K562 (cell line): Measurements from ENCODE around the gene ATP1A3. TPM values are rescaled to one million over a fixed set of nuclear protein-coding genes. Genes with fewer than 3 reads are reported as not detected.

ENCODE experiments used
- ATAC-seq: fragments of 200-7000 bp; cut with Tn5 transposase; 3 replicates; pipeline ENCODE4 v1.9.1; 2020; ENCODE audit warnings: moderate library complexity
- BruUV-seq: library from RNA; stranded (reverse); fragments of 400-500 nt; replicated peaks from 2 replicates; lab custom pipeline; 2021; lab: Mats Ljungman, UMichigan
- CTCF ChIA-PET: fragments of 300-600 bp; formaldehyde crosslinking; extraction: SDS; loops from one replicate; lab custom pipeline; 2021; ENCODE audit warnings: low intra/inter-chr PET ratio; lab: Yijun Ruan, JAX
- POLR2A ChIA-PET: fragments of 300-600, 350-650 bp; sonication (Branson Sonifier 250); formaldehyde crosslinking; extraction: SDS; loops from one replicate; lab custom pipeline; 2021; ENCODE audit warnings: antibody characterized with exemption, inconsistent platforms; lab: Yijun Ruan, JAX
- DNase-seq, 4 experiments: peaks; one replicate each; pipeline versions ENCODE4 v3.0.0 to v3.0.0-alpha.2; 2011 to 2018; ENCODE audit warnings: low spot score in 3 of 4, mixed read lengths in 3 of 4; ENCODE audit errors: extremely low read depth in 1 of 4
- FAIRE-seq: peaks from 2 replicates; lab custom pipeline; 2011; peaks lifted over from hg19 to GRCh38; lab: Jason Lieb, UNC
- H2AFZ ChIP-seq: 2 replicates; pipeline ENCODE4 v1.6.0; 2011; ENCODE audit warnings: low read depth, low read length, control low read depth, inconsistent platforms
- H3K27ac ChIP-seq: fragments of 200-600 bp; 3 replicates; pipeline ENCODE4 v1.8.0; 2011; ENCODE audit warnings: low read depth, mild to moderate bottlenecking, control low read depth, inconsistent platforms, low read length, moderate library complexity, mixed read lengths; ENCODE audit errors: extremely low read depth
- H3K27me3 ChIP-seq, 2 experiments: fragments of 300-600 bp in 1 of 2; 2 replicates in 1 of 2; 3 replicates in 1 of 2; pipeline versions ENCODE4 v1.6.0 to v1.8.0; 2011; ENCODE audit warnings: inconsistent platforms in 2 of 2, low read length in 2 of 2, mild to moderate bottlenecking in 1 of 2, mixed read lengths in 1 of 2, moderate library complexity in 1 of 2; ENCODE audit not compliant: control insufficient read depth in 2 of 2, insufficient read depth in 2 of 2
- H3K36me3 ChIP-seq: fragments of 300-600 bp; 3 replicates; pipeline ENCODE4 v1.8.0; 2011; ENCODE audit warnings: mild to moderate bottlenecking, low read length, inconsistent platforms; ENCODE audit not compliant: control insufficient read depth, insufficient read depth
- H3K4me1 ChIP-seq, 2 experiments: fragments of 200-600 bp in 1 of 2; replicated peaks in 1 of 2; 2 replicates in 1 of 2; 3 replicates in 1 of 2; pipeline versions ENCODE4 v1.5.1 to v1.8.0; 2011; ENCODE audit warnings: inconsistent platforms in 2 of 2, low read length in 2 of 2, mild to moderate bottlenecking in 1 of 2, mixed read lengths in 1 of 2, moderate library complexity in 1 of 2; ENCODE audit not compliant: control insufficient read depth in 2 of 2, insufficient read depth in 2 of 2
- H3K4me2 ChIP-seq: 2 replicates; pipeline ENCODE4 v1.6.1; 2011; ENCODE audit warnings: low read length, control low read depth, inconsistent platforms, mixed read lengths; ENCODE audit not compliant: insufficient read depth
- H3K4me3 ChIP-seq: fragments of 200-600 bp; sonication (generic), shearing (Covaris generic); 2 replicates; pipeline ENCODE4 v1.5.1; 2016; ENCODE audit warnings: control low read depth, inconsistent platforms
- H3K79me2 ChIP-seq: fragments of 200-600 bp; 3 replicates; pipeline ENCODE4 v1.8.0; 2011; ENCODE audit warnings: low read length, inconsistent platforms; ENCODE audit not compliant: control insufficient read depth, insufficient read depth
- H3K9ac ChIP-seq, 2 experiments: 2 replicates each; pipeline versions ENCODE4 v1.6.0 to v1.6.1; 2011; ENCODE audit warnings: low read depth in 2 of 2, low read length in 2 of 2, control low read depth in 1 of 2, inconsistent platforms in 1 of 2, mild to moderate bottlenecking in 1 of 2, mixed read lengths in 1 of 2; ENCODE audit not compliant: insufficient read depth in 1 of 2
- H3K9me1 ChIP-seq: one replicate; pipeline ENCODE4 v1.6.0; 2011; ENCODE audit warnings: inconsistent platforms, mild to moderate bottlenecking, low read length, moderate library complexity; ENCODE audit not compliant: control insufficient read depth, insufficient read depth
- H3K9me3 ChIP-seq: replicated peaks from 2 replicates; pipeline ENCODE4 v1.5.1; 2011; ENCODE audit warnings: low read depth, low read length, inconsistent platforms; ENCODE audit not compliant: control insufficient read depth, insufficient read depth
- H4K20me1 ChIP-seq: replicated peaks from 2 replicates; pipeline ENCODE4 v1.6.1; 2011; ENCODE audit warnings: low read length, inconsistent platforms, mixed read lengths; ENCODE audit not compliant: control insufficient read depth, insufficient read depth
- BRCA1 ChIP-seq, 2 experiments: fragments of 450-650 bp in 1 of 2; sonication (generic) in 1 of 2; formaldehyde crosslinking in 1 of 2; IDR thresholded peaks; 2 replicates each; pipeline versions ENCODE4 v1.5.0 to v1.6.1; 2017 to 2020; ENCODE audit warnings: mild to moderate bottlenecking in 1 of 2, missing genetic modification reagents in 1 of 2
- CXXC5 ChIP-seq: fragments of 250-450 bp; sonication (Bioruptor Pico); IDR thresholded peaks from 2 replicates; pipeline ENCODE4 v1.8.0; 2022; ENCODE audit warnings: inconsistent platforms, mild to moderate bottlenecking, moderate library complexity
- FOXK2 ChIP-seq, 2 experiments: fragments of 450-650 bp; IDR thresholded peaks in 1 of 2; conservative IDR thresholded peaks in 1 of 2; 2 replicates each; pipeline ENCODE4 v1.6.1; 2016; ENCODE audit warnings: low read depth in 2 of 2, mild to moderate bottlenecking in 1 of 2
- HDGF ChIP-seq: fragments of 450-650 bp; IDR thresholded peaks from 2 replicates; pipeline ENCODE4 v1.6.1; 2016
- HLTF ChIP-seq: fragments of 450-650 bp; IDR thresholded peaks from 2 replicates; pipeline ENCODE4 v1.6.1; 2016
- KDM5B ChIP-seq: fragments of 200-600 bp; sonication (generic); IDR thresholded peaks from 2 replicates; pipeline ENCODE4 v1.6.1; 2012; ENCODE audit warnings: low read depth, mild to moderate bottlenecking, moderate library complexity, low read length, control low read depth, inconsistent platforms; ENCODE audit not compliant: insufficient replicate concordance
- MAFF ChIP-seq: IDR thresholded peaks from 2 replicates; pipeline ENCODE4 v1.6.1; 2012; ENCODE audit warnings: low read length, improper control_type of control experiment
- RBM39 ChIP-seq: fragments of 200-400 bp; formaldehyde crosslinking; optimal IDR thresholded peaks from 2 replicates; pipeline ENCODE3; 2018; ENCODE audit warnings: low read depth, low read length
- SMAD3 ChIP-seq: fragments of 450-650 bp; formaldehyde crosslinking; conservative IDR thresholded peaks from 2 replicates; pipeline ENCODE4 v1.4.0; 2020; ENCODE audit warnings: mild to moderate bottlenecking
- TAF7 ChIP-seq: fragments of 450-650 bp; IDR thresholded peaks from 2 replicates; pipeline ENCODE4 v1.6.1; 2016; ENCODE audit warnings: missing genetic modification characterization, missing compliant biosample characterization
- YBX1 ChIP-seq: fragments of 450-650 bp; IDR thresholded peaks from 2 replicates; pipeline ENCODE4 v1.7.1; 2016; ENCODE audit warnings: mild to moderate bottlenecking
- ZNF589 ChIP-seq: fragments of 200-800 bp; sonication (Bioruptor generic); IDR thresholded peaks from 2 replicates; pipeline ENCODE4 v1.6.1; 2016; ENCODE audit warnings: low read depth, missing genetic modification characterization, missing compliant biosample characterization
- WGBS: fragments of 100-300 bp; shearing (Covaris generic); methylation state at CpG from one replicate; pipeline ENCODE4 v1.1.6; 2016; ENCODE audit warnings: low coverage, mixed read lengths; ENCODE audit not compliant: insufficient coverage; ENCODE audit errors: missing lambda C conversion rate; 5-methylcytosine and 5-hydroxymethylcytosine counted together
- in situ Hi-C: fragments of 300-500 bp; cut with MboI; formaldehyde crosslinking; loops from 4 replicates; pipeline ENCODE4 v1.15.0; 2018; ENCODE audit warnings: inconsistent platforms, mixed read lengths
- intact Hi-C: fragments of 100-400 bp; cut with micrococcal nuclease; formaldehyde crosslinking; loops from 2 replicates; pipeline ENCODE4 v1.14.2; 2022
- polyA plus RNA-seq, 8 experiments: library from polyadenylated mRNA; depleted of rRNA in 4 of 8; stranded (reverse) in 5 of 8; unstranded in 3 of 8; fragments of >200 nt; fragmentation: Nextera tagmentation in 2 of 8; fragmentation: Illumina TruSeq in 1 of 8; extraction: Ambion mirVana in 2 of 8; extraction: Trizol in 1 of 8; gene quantifications; 2 replicates each; pipeline versions ENCODE4 v1.2.1 to v1.2.3, GENCODE V29; 2011 to 2014; ENCODE audit warnings: inconsistent platforms in 1 of 8, missing spikeins in 1 of 8
- total RNA-seq, 7 experiments: library from RNA; depleted of rRNA in 6 of 7; stranded (reverse); fragments of >200 nt in 6 of 7; fragmentation: Illumina TruSeq in 2 of 7; extraction: Trizol in 2 of 7; gene quantifications; 2 replicates each; pipeline versions ENCODE4 v1.2.1 to v1.2.3, GENCODE V29; 2011 to 2021; ENCODE audit warnings: low replicate concordance in 1 of 7
- TF ChIP-seq, protein P1 (sequence below): conservative IDR thresholded peaks from 2 replicates; pipeline ENCODE4 v1.6.1; 2011; ENCODE audit warnings: low read depth, mild to moderate bottlenecking, low read length; ENCODE audit not compliant: control insufficient read depth
- TF ChIP-seq, protein P2 (sequence below): fragments of 250-450 bp; sonication (Bioruptor Pico); IDR thresholded peaks from 2 replicates; pipeline ENCODE4 v1.8.0; 2021; ENCODE audit warnings: borderline replicate concordance, mild to moderate bottlenecking, moderate library complexity; ENCODE audit not compliant: poor library complexity, severe bottlenecking

Gene ATP1A3
- total and polyA plus RNA-seq, 9 of the 15 experiments (the other 6 are each of a cell fraction or from before 2014, with no cell fraction given): 0.03 to 1.0 (median 0.17) TPM; not detected in 3

DNA sequence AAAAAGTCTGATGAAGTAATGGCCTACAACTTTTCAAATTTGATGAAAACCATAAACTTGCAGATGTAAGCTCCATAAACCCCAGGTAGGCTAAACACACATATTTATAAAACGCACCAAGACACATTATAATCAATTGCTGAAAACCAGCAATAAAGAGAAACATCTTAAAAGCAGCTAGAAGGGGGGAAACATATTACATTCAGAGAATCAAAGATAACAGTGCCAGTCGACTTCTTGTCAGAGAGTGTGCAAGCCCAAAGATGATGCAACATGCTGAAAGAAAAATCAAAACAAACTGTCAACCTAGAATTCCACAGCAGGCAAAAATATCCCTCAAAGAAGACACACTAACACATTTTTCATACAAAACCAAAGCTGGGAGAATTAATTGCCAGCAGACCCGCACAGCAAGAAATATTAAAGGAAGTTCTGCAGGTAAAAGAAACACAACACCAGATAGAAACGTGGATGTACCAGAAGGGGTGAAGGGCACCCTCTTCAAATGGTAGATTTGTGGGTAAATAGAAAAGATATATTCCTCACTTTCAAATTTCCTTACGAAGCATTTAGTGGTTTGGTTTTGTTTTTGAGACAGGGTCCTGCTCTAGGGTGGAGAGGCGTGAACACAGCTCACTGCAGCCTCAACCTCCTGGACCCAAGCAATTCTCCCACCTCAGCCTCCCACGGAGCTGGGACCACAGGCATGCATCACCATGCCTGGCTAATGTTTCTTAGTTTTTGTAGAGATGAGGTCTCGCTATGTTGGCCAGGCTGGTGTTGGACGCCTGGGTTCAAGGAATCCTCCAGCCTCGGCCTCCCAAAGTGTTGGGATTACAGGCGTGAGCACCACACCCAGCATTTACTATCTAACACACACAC lies 16.5 kb upstream of the ATP1A3 start:
- peak overlapping the region; percentile 50; the same call in 1 of the 2 replicates for H3K4me2 ChIP-seq
- peak in 1 of 4 experiments; percentile 31 for DNase-seq
- 20% methylated on average over 11 of the region's 11 CpGs for WGBS
- in situ Hi-C loops: no loop called here
- peak overlapping the region; percentile 47 for H2AFZ ChIP-seq
- POLR2A ChIA-PET: interaction anchor here (0.6 to 1.6 kb wide), 4 partner anchors 10 to 51 kb away, joined by 3 to 4 read pairs (median 4); partner anchors contain the start of gene RABAC1
- peak; percentile 78 for ATAC-seq
- no peaks in the 10 kb centered on the region for H3K9me1 ChIP-seq
- peaks cover 10 to 12% of the 10 kb centered on the region in 2 experiments for H3K4me1 ChIP-seq
- BruUV-seq: no TSS peak
- peaks cover 0 to 2% of the 10 kb centered on the region in 2 experiments; a peak in 2 of 5 replicates for H3K27me3 ChIP-seq
- CTCF ChIA-PET: interaction anchor here (0.6 to 1.5 kb wide), 2 partner anchors 13 to 215 kb away, joined by 3 read pairs; no protein-coding TSS in a partner anchor
- peak overlapping the region; percentile 51; the same call in 2 of the 3 replicates for H3K27ac ChIP-seq
- intact Hi-C loops: no loop called here
- no peaks in the 10 kb centered on the region; the same call in 1 of the 2 replicates for H4K20me1 ChIP-seq
- peak overlapping the region in 1 of 2 experiments; percentile 47; a peak in 1 of 4 replicates for H3K9ac ChIP-seq
- no peaks in the 10 kb centered on the region for H3K36me3 ChIP-seq
- H3K9me3 ChIP-seq: no peaks in the 10 kb centered on the region
- H3K4me3 ChIP-seq: no peak overlapping the region
- peak; percentile 57 for FAIRE-seq
- H3K79me2 ChIP-seq: no peaks in the 10 kb centered on the region
- peak; percentile 87 for TF ChIP-seq ZNF589 (CRISPR knock-in tag)
- TF ChIP-seq, protein P1, sequence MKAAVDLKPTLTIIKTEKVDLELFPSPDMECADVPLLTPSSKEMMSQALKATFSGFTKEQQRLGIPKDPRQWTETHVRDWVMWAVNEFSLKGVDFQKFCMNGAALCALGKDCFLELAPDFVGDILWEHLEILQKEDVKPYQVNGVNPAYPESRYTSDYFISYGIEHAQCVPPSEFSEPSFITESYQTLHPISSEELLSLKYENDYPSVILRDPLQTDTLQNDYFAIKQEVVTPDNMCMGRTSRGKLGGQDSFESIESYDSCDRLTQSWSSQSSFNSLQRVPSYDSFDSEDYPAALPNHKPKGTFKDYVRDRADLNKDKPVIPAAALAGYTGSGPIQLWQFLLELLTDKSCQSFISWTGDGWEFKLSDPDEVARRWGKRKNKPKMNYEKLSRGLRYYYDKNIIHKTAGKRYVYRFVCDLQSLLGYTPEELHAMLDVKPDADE: no peak
- TF ChIP-seq RBM39: no peak
- TF ChIP-seq HLTF: no peak
- TF ChIP-seq SMAD3: peak; percentile 91
- TF ChIP-seq KDM5B: no peak
- no peak for TF ChIP-seq YBX1
- TF ChIP-seq, protein P2, sequence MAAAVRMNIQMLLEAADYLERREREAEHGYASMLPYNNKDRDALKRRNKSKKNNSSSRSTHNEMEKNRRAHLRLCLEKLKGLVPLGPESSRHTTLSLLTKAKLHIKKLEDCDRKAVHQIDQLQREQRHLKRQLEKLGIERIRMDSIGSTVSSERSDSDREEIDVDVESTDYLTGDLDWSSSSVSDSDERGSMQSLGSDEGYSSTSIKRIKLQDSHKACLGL (CRISPR knock-in tag): no peak
- 0 out of 4 replicates have a peak, but pooled peaks of 1 of the 2 experiments have one; percentile 44 for TF ChIP-seq FOXK2 (conservative IDR thresholded peaks at IDR 0.05 in 1 of 2, IDR thresholded peaks at IDR 0.05 in 1 of 2; ENCODE audit: low read depth in 2 of 2)
- TF ChIP-seq TAF7 (tag): no peak; the same call in 1 of the 2 replicates
- peak; percentile 69; the same call in 1 of the 2 replicates for TF ChIP-seq CXXC5 (CRISPR knock-in tag)
- no peak for TF ChIP-seq HDGF
- no peak for TF ChIP-seq BRCA1 (IDR thresholded peaks at IDR 0.05)
- TF ChIP-seq BRCA1 (CRISPR knock-in tag; IDR thresholded peaks at IDR 0.05): no peak
- no peak for TF ChIP-seq MAFF
